ENCODE data around the gene SV2B.

Gene SV2B

GRCh38 chr15:91316126-91316525, 216.1 kb downstream of the SV2B start:
- H2BK120ac ChIP-seq (ENCODE audit: insufficient read depth, low read length, poor library complexity) = no peak overlapping the region
- H3K4me2 ChIP-seq (ENCODE audit: low read length) = no peak overlapping the region
- no peak overlapping the region for H4K91ac ChIP-seq (ENCODE audit: low read depth, low read length)
- no peak overlapping the region for H3K27ac ChIP-seq (ENCODE audit: low read depth, low read length)
- no peak overlapping the region for H2AFZ ChIP-seq (ENCODE audit: insufficient read depth, low read length, poor library complexity)
- H2AK5ac ChIP-seq (ENCODE audit: low read length) = no peak overlapping the region
- H2BK12ac ChIP-seq (ENCODE audit: low read length) = no peak overlapping the region
- H3K79me2 ChIP-seq (ENCODE audit: control insufficient read depth, insufficient read depth, low read length, poor library complexity) = no peaks in the 10 kb centered on the region
- no peak overlapping the region for H3K14ac ChIP-seq (ENCODE audit: low read length)
- no peak overlapping the region for H4K12ac ChIP-seq (ENCODE audit: low read depth, low read length)
- no peak overlapping the region for H3K4ac ChIP-seq (ENCODE audit: low read depth, low read length)
- DNase-seq = no peak
- WGBS (ENCODE audit: extremely low coverage, insufficient coverage, insufficient read length) = no CpG with 5 or more reads among the region's 7 CpGs
- no peaks in the 10 kb centered on the region for H3K79me1 ChIP-seq (ENCODE audit: low read length)
- no peak overlapping the region for H3K18ac ChIP-seq (ENCODE audit: low read length)
- H3K36me3 ChIP-seq (ENCODE audit: control insufficient read depth in 1 of 2, insufficient read depth in 2 of 2, low read length in 2 of 2) = no peaks in the 10 kb centered on the region
- H3K4me1 ChIP-seq (ENCODE audit: control insufficient read depth in 1 of 2, insufficient read depth in 2 of 2, low read length in 2 of 2) = no peaks in the 10 kb centered on the region
- no peak overlapping the region for H3K4me3 ChIP-seq (ENCODE audit: low read depth, low read length)
- H2BK5ac ChIP-seq (ENCODE audit: low read depth, low read length, poor library complexity) = no peak overlapping the region
- H3K27me3 ChIP-seq (ENCODE audit: insufficient read depth, low read length) = no peaks in the 10 kb centered on the region
- H4K8ac ChIP-seq (ENCODE audit: low read depth, low read length) = no peak overlapping the region
- H3K23ac ChIP-seq (ENCODE audit: low read length) = no peak overlapping the region
- H3K9me3 ChIP-seq (ENCODE audit: insufficient read depth, low read depth, low read length) = no peaks in the 10 kb centered on the region
- H3K9ac ChIP-seq (ENCODE audit: low read length) = no peak overlapping the region

- Histone ChIP-seq H2AFZ (ENCODE audit: insufficient read depth, low read length, poor library complexity) (no peak overlapping the region), H4K12ac (ENCODE audit: low read depth, low read length) (no peak overlapping the region), H3K9me3 (ENCODE audit: insufficient read depth, low read depth, low read length) (no peaks in the 10 kb centered on the region), H4K91ac (ENCODE audit: low read depth, low read length) (no peak overlapping the region), H3K27me3 (ENCODE audit: insufficient read depth, low read length) (no peaks in the 10 kb centered on the region), H3K27ac (ENCODE audit: low read depth, low read length) (no peak overlapping the region), H2AK5ac (ENCODE audit: low read length) (no peak overlapping the region), H3K4ac (ENCODE audit: low read depth, low read length) (no peak overlapping the region), H3K79me2 (ENCODE audit: control insufficient read depth, insufficient read depth, low read length, poor library complexity) (no peaks in the 10 kb centered on the region), H3K36me3 (ENCODE audit: control insufficient read depth in 1 of 2, insufficient read depth in 2 of 2, low read length in 2 of 2) (no peaks in the 10 kb centered on the region), H2BK5ac (ENCODE audit: low read depth, low read length, poor library complexity) (no peak overlapping the region), H2BK120ac (ENCODE audit: insufficient read depth, low read length, poor library complexity) (no peak overlapping the region), H3K4me2 (ENCODE audit: low read length) (no peak overlapping the region), H3K18ac (ENCODE audit: low read length) (no peak overlapping the region), H3K4me1 (ENCODE audit: control insufficient read depth in 1 of 2, insufficient read depth in 2 of 2, low read length in 2 of 2) (no peaks in the 10 kb centered on the region), H4K8ac (ENCODE audit: low read depth, low read length) (no peak overlapping the region), H3K79me1 (ENCODE audit: low read length) (no peaks in the 10 kb centered on the region), H2BK12ac (ENCODE audit: low read length) (no peak overlapping the region), H3K23ac (ENCODE audit: low read length) (no peak overlapping the region), H3K14ac (ENCODE audit: low read length) (no peak overlapping the region), H3K4me3 (ENCODE audit: low read depth, low read length) (no peak overlapping the region), H3K9ac (ENCODE audit: low read length) (no peak overlapping the region)
- DNase-seq = no peak
- WGBS (ENCODE audit: extremely low coverage, insufficient coverage, insufficient read length) = no CpG with 5 or more reads among the region's 3 CpGs
These were observed 218.5 kb downstream of the SV2B start for GRCh38 chr15:91318516-91318915.

- H3K18ac ChIP-seq (ENCODE audit: low read length) = no peak overlapping the region
- no CpG with 5 or more reads among the region's 3 CpGs for WGBS (ENCODE audit: extremely low coverage, insufficient coverage, insufficient read length)
- no peak overlapping the region for H4K91ac ChIP-seq (ENCODE audit: low read depth, low read length)
- H3K79me1 ChIP-seq (ENCODE audit: low read length) = no peaks in the 10 kb centered on the region
- no peak overlapping the region for H2AFZ ChIP-seq (ENCODE audit: insufficient read depth, low read length, poor library complexity)
- H3K27me3 ChIP-seq (ENCODE audit: insufficient read depth, low read length) = no peaks in the 10 kb centered on the region
- H3K9ac ChIP-seq (ENCODE audit: low read length) = no peak overlapping the region
- H4K8ac ChIP-seq (ENCODE audit: low read depth, low read length) = no peak overlapping the region
- H3K4ac ChIP-seq (ENCODE audit: low read depth, low read length) = no peak overlapping the region
- H2BK5ac ChIP-seq (ENCODE audit: low read depth, low read length, poor library complexity) = no peak overlapping the region
- H2BK12ac ChIP-seq (ENCODE audit: low read length) = no peak overlapping the region
- H3K36me3 ChIP-seq (ENCODE audit: control insufficient read depth in 1 of 2, insufficient read depth in 2 of 2, low read length in 2 of 2) = no peaks in the 10 kb centered on the region
- no peaks in the 10 kb centered on the region for H3K79me2 ChIP-seq (ENCODE audit: control insufficient read depth, insufficient read depth, low read length, poor library complexity)
- H4K12ac ChIP-seq (ENCODE audit: low read depth, low read length) = no peak overlapping the region
- no peaks in the 10 kb centered on the region for H3K4me1 ChIP-seq (ENCODE audit: control insufficient read depth in 1 of 2, insufficient read depth in 2 of 2, low read length in 2 of 2)
- no peak overlapping the region for H3K23ac ChIP-seq (ENCODE audit: low read length)
- H3K4me2 ChIP-seq (ENCODE audit: low read length) = no peak overlapping the region
- DNase-seq = no peak
- no peaks in the 10 kb centered on the region for H3K9me3 ChIP-seq (ENCODE audit: insufficient read depth, low read depth, low read length)
- H3K4me3 ChIP-seq (ENCODE audit: low read depth, low read length) = no peak overlapping the region
- no peak overlapping the region for H2BK120ac ChIP-seq (ENCODE audit: insufficient read depth, low read length, poor library complexity)
- H2AK5ac ChIP-seq (ENCODE audit: low read length) = no peak overlapping the region
- H3K14ac ChIP-seq (ENCODE audit: low read length) = no peak overlapping the region
- H3K27ac ChIP-seq (ENCODE audit: low read depth, low read length) = no peak overlapping the region
These were observed 218.9 kb downstream of the SV2B start for GRCh38 chr15:91318931-91319330.

GRCh38 chr15:91319371-91320059, 219.5 kb downstream of the SV2B start:
- H3K36me3 ChIP-seq (ENCODE audit: control insufficient read depth in 1 of 2, insufficient read depth in 2 of 2, low read length in 2 of 2) = no peaks in the 10 kb centered on the region
- no peak for DNase-seq
- no peak overlapping the region for H2BK120ac ChIP-seq (ENCODE audit: insufficient read depth, low read length, poor library complexity)
- no peaks in the 10 kb centered on the region for H3K27me3 ChIP-seq (ENCODE audit: insufficient read depth, low read length)
- H3K4ac ChIP-seq (ENCODE audit: low read depth, low read length) = no peak overlapping the region
- H2AFZ ChIP-seq (ENCODE audit: insufficient read depth, low read length, poor library complexity) = no peak overlapping the region
- WGBS (ENCODE audit: extremely low coverage, insufficient coverage, insufficient read length) = no CpG with 5 or more reads among the region's 5 CpGs
- H3K27ac ChIP-seq (ENCODE audit: low read depth, low read length) = no peak overlapping the region
- H2BK5ac ChIP-seq (ENCODE audit: low read depth, low read length, poor library complexity) = no peak overlapping the region
- no peak overlapping the region for H2AK5ac ChIP-seq (ENCODE audit: low read length)
- H3K4me3 ChIP-seq (ENCODE audit: low read depth, low read length) = no peak overlapping the region
- no peaks in the 10 kb centered on the region for H3K79me2 ChIP-seq (ENCODE audit: control insufficient read depth, insufficient read depth, low read length, poor library complexity)
- no peak overlapping the region for H3K18ac ChIP-seq (ENCODE audit: low read length)
- H3K4me2 ChIP-seq (ENCODE audit: low read length) = no peak overlapping the region
- no peaks in the 10 kb centered on the region for H3K4me1 ChIP-seq (ENCODE audit: control insufficient read depth in 1 of 2, insufficient read depth in 2 of 2, low read length in 2 of 2)
- H3K14ac ChIP-seq (ENCODE audit: low read length) = no peak overlapping the region
- no peaks in the 10 kb centered on the region for H3K79me1 ChIP-seq (ENCODE audit: low read length)
- no peak overlapping the region for H4K91ac ChIP-seq (ENCODE audit: low read depth, low read length)
- no peak overlapping the region for H2BK12ac ChIP-seq (ENCODE audit: low read length)
- no peak overlapping the region for H3K9ac ChIP-seq (ENCODE audit: low read length)
- no peak overlapping the region for H4K12ac ChIP-seq (ENCODE audit: low read depth, low read length)
- H3K9me3 ChIP-seq (ENCODE audit: insufficient read depth, low read depth, low read length) = no peaks in the 10 kb centered on the region
- H3K23ac ChIP-seq (ENCODE audit: low read length) = no peak overlapping the region
- no peak overlapping the region for H4K8ac ChIP-seq (ENCODE audit: low read depth, low read length)
